Upper lobe of left lung (tissue), 4 donors: ENCODE results near the gene APAF1.

Experiments
- CTCF ChIP-seq, 6 experiments: fragments of 450-650 bp in 4 of 6; fragments of 200-600 bp in 2 of 6; sonication (generic) in 2 of 6; IDR thresholded peaks; one replicate each; pipeline ENCODE4 v1.5.1; 2016 to 2019; ENCODE audit warnings: antibody characterized with exemption in 6 of 6
- EP300 ChIP-seq, 4 donors: sonication (generic); formaldehyde crosslinking; IDR thresholded peaks; one replicate each; pipeline ENCODE4 v1.5.1; 2017; ENCODE audit warnings: antibody characterized with exemption in 4 of 4, control low read depth in 2 of 4
- POLR2A ChIP-seq, 4 donors: fragments of 450-650 bp; IDR thresholded peaks; one replicate each; pipeline ENCODE4 v1.5.1; 2016 to 2017; ENCODE audit warnings: antibody characterized with exemption in 4 of 4, mild to moderate bottlenecking in 2 of 4
- POLR2AphosphoS5 ChIP-seq, 2 donors: sonication (generic); formaldehyde crosslinking; IDR thresholded peaks; one replicate each; pipeline ENCODE4 v1.5.1; 2017; ENCODE audit warnings: antibody characterized with exemption in 2 of 2

DNA sequence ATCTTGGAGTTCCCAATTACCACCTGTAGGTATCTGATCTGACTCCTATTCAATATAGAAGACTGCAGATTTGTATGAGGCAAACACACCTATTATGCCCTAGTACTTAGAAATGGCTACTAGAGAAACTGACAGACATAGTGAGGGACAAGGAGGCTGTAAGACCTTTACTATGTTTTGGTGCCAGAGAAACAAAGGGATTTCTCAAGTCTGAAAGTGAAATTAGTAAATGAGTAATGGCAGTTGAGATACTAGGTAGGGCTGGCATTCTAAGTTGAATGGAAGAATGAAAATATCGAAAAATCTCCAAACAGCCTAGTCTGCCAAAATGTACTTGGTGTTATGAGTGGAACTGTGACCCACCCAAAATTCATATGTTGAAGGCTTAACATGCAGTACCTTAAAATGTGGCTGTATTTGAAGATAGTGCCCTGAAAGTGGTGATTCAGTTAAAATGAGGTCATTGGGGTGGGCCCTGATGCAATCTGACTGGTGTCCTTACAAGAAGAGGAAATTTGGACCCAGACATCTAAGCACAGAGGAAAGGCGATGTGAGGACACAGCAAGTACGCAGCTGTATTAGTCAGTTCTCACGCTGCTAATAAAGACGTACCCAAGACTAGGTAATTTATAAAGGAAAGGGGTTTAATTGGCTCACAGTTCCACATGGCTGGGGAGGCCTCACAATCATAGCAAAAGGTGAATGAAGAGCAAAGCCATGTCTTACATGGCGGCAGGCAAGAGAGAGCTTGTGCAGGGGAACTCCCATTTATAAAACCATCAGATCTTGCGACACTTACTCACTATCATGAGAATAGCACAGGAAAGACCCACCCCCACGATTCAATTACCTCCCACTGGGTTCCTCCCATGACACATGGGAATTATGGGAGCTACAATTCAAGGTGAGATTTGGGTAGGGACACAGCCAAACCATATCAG is 127.0 kb downstream of the APAF1 start:
- no peak for TF ChIP-seq CTCF (IDR thresholded peaks at IDR 0.05)
- TF ChIP-seq POLR2A (IDR thresholded peaks at IDR 0.05), result no peak
- no peak for TF ChIP-seq EP300 (IDR thresholded peaks at IDR 0.05)
- no peak for TF ChIP-seq POLR2AphosphoS5 (IDR thresholded peaks at IDR 0.05)
